IMR-90 (cell line): ENCODE results near the gene LRSAM1.

Experiments used
- BHLHE40 ChIP-seq: fragments of 150-350 bp; IDR thresholded peaks from 2 replicates; pipeline ENCODE4 v1.6.1; 2016; ENCODE audit warnings: mild to moderate bottlenecking, low read depth, low read length
- CHD1 ChIP-seq: IDR thresholded peaks from 2 replicates; pipeline ENCODE4 v1.6.1; 2012; ENCODE audit warnings: low read depth, low read length, improper control_type of control experiment
- CTCF ChIP-seq: conservative IDR thresholded peaks from 2 replicates; pipeline ENCODE4 v1.5.1; 2012; ENCODE audit warnings: mild to moderate bottlenecking, low read depth, low read length, improper control_type of control experiment
- MAFK ChIP-seq: IDR thresholded peaks from 2 replicates; pipeline ENCODE4 v1.6.1; 2012; ENCODE audit warnings: low read depth, low read length, improper control_type of control experiment
- POLR2A ChIP-seq: IDR thresholded peaks from 2 replicates; pipeline ENCODE4 v1.6.1; 2012; ENCODE audit warnings: mild to moderate bottlenecking, low read depth, low read length
- RCOR1 ChIP-seq: IDR thresholded peaks from 2 replicates; pipeline ENCODE4 v1.6.1; 2012; ENCODE audit warnings: mild to moderate bottlenecking, low read length, improper control_type of control experiment; ENCODE audit not compliant: insufficient replicate concordance
- SMC3 ChIP-seq: fragments of 150-350 bp; IDR thresholded peaks from 2 replicates; pipeline ENCODE4 v1.6.1; 2016; ENCODE audit warnings: low read depth, mild to moderate bottlenecking, antibody characterized with exemption, low read length, moderate library complexity

GRCh38 chr9:127517620-127518019 is 66.3 kb downstream of the LRSAM1 start:
- TF ChIP-seq CTCF (no peak), POLR2A (no peak), BHLHE40 (no peak), MAFK (no peak), SMC3 (no peak), CHD1 (no peak), RCOR1 (no peak)
